Gastroesophageal sphincter (tissue), 3 donors: ENCODE measurements around the gene FBXW12.

Source experiments
- POLR2A ChIP-seq, 2 donors: fragments of 450-650 bp; IDR thresholded peaks; one replicate each; pipeline ENCODE4 v1.6.1; 2017; ENCODE audit warnings: antibody characterized with exemption in 2 of 2, mild to moderate bottlenecking in 2 of 2, moderate library complexity in 1 of 2
- TF ChIP-seq, protein P1 (sequence below), 4 experiments: fragments of 200-600 bp in 2 of 4; fragments of 450-650 bp in 2 of 4; sonication (generic) in 1 of 4; IDR thresholded peaks; one replicate each; pipeline ENCODE4 v1.5.1; 2017 to 2019; ENCODE audit warnings: antibody characterized with exemption in 4 of 4, mild to moderate bottlenecking in 2 of 4, moderate library complexity in 2 of 4

DNA sequence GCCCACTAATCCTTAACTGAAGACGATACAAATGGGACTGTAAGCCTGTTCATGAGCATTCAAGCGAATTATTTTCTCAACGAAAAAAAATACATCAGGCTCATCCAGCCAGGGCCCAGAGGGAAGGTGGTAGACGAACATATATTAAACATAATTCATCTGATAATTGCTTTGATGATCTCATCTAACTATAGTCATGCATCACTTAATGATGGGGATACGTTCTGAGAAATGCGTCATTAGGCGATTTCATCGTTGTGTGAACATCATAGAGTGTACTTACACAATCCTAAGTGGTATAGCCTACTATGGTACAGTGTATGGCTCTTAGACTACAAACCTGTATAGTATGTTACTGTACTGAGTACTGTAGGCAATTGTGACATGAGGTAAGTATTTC, 28.6 kb upstream of the FBXW12 start:
- TF ChIP-seq, protein P1, sequence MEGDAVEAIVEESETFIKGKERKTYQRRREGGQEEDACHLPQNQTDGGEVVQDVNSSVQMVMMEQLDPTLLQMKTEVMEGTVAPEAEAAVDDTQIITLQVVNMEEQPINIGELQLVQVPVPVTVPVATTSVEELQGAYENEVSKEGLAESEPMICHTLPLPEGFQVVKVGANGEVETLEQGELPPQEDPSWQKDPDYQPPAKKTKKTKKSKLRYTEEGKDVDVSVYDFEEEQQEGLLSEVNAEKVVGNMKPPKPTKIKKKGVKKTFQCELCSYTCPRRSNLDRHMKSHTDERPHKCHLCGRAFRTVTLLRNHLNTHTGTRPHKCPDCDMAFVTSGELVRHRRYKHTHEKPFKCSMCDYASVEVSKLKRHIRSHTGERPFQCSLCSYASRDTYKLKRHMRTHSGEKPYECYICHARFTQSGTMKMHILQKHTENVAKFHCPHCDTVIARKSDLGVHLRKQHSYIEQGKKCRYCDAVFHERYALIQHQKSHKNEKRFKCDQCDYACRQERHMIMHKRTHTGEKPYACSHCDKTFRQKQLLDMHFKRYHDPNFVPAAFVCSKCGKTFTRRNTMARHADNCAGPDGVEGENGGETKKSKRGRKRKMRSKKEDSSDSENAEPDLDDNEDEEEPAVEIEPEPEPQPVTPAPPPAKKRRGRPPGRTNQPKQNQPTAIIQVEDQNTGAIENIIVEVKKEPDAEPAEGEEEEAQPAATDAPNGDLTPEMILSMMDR (IDR thresholded peaks at IDR 0.05): no peak
- TF ChIP-seq POLR2A (IDR thresholded peaks at IDR 0.05): no peak
